ENCODE results near the gene PHAX.

DNA sequence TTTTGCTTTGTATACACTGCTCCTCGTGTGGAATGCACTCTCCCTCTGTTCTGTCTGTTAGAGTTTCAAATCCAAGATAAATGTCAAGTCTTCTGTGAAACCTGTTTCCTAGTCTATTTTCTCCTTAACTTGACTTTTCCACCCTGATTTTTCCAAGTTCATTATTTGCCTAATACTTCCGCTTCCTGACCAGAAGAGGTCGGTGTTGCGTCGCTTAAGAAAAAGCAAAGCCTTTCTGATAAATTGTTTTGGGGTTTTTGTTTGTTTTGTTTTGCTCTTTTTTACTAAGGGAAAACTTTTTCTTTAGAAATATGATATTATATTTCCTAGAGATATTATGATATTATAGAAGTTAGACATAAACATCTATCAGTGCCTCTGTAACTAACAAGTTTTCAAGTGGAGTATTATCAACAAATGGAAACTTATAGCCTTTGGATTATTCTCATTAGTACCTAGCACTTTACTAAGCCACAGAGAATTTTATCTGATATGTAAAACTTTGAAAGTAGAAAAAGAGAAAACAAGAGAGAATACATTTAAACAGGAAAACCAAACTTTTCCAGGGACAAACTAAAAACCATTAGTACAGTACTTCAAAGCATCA lies 55.8 kb downstream of the PHAX start:
- TF ChIP-seq EZH2 (IDR thresholded peaks at IDR 0.05; ENCODE audit: insufficient read depth, poor library complexity, severe bottlenecking) = no peak
- TF ChIP-seq EZH2phosphoT487 (IDR thresholded peaks at IDR 0.05; ENCODE audit: insufficient read depth, low read depth) = no peak

Measured in GM23248 (cell line).